H1 (cell line): ENCODE data around the gene PCNP. TPM values are rescaled to one million over a fixed set of nuclear protein-coding genes. Genes with fewer than 3 reads are reported as not detected.

Experiments
- CTCF ChIA-PET: fragments of 300-600 bp; sonication (Branson Sonifier 250); formaldehyde crosslinking; loops from one replicate; lab custom pipeline; 2021; ENCODE audit not compliant: partially characterized antibody; lab: Charles Lee
- POLR2A ChIA-PET: fragments of 300-600 bp; sonication (Branson Sonifier 250); formaldehyde crosslinking; loops from one replicate; lab custom pipeline; 2021; ENCODE audit warnings: inconsistent platforms; ENCODE audit not compliant: partially characterized antibody; lab: Charles Lee
- DNase-seq, 2 experiments: peaks; one replicate each; pipeline versions ENCODE4 v3.0.0 to v3.0.0-alpha.2; 2010 to 2022; ENCODE audit warnings: low spot score in 2 of 2, low read depth in 1 of 2, mixed read lengths in 1 of 2
- FAIRE-seq: peaks from 2 replicates; lab custom pipeline; 2011; peaks lifted over from hg19 to GRCh38; lab: Jason Lieb, UNC
- H2AFZ ChIP-seq: 2 replicates; pipeline ENCODE4 v1.8.1; 2012; ENCODE audit warnings: low read length, inconsistent platforms
- H2AK5ac ChIP-seq: 2 replicates; pipeline ENCODE4 v1.6.1; 2013; ENCODE audit warnings: low read depth, low read length
- H2BK120ac ChIP-seq: replicated peaks from 2 replicates; pipeline ENCODE3; 2013; ENCODE audit warnings: low read depth, low read length, inconsistent platforms
- H2BK12ac ChIP-seq: 2 replicates; pipeline ENCODE4 v1.6.1; 2013; ENCODE audit warnings: low read depth, low read length
- H2BK15ac ChIP-seq: 2 replicates; pipeline ENCODE4 v1.6.1; 2013; ENCODE audit warnings: low read length
- H2BK20ac ChIP-seq: 2 replicates; pipeline ENCODE4 v1.6.1; 2013; ENCODE audit warnings: low read length
- H2BK5ac ChIP-seq: 2 replicates; pipeline ENCODE4 v1.6.1; 2013; ENCODE audit warnings: low read depth, low read length
- H3K14ac ChIP-seq: 2 replicates; pipeline ENCODE4 v1.6.1; 2013; ENCODE audit warnings: inconsistent platforms; ENCODE audit not compliant: insufficient read length
- H3K18ac ChIP-seq: 2 replicates; pipeline ENCODE4 v1.6.1; 2013; ENCODE audit warnings: low read length; ENCODE audit errors: extremely low read depth
- H3K23ac ChIP-seq: 2 replicates; pipeline ENCODE4 v1.6.1; 2013; ENCODE audit warnings: inconsistent platforms; ENCODE audit not compliant: insufficient read length
- H3K23me2 ChIP-seq: 2 replicates; pipeline ENCODE4 v1.6.1; 2013; ENCODE audit warnings: low read depth, low read length
- H3K27ac ChIP-seq: 2 replicates; pipeline ENCODE4 v1.6.1; 2011; ENCODE audit warnings: low read depth, low read length, inconsistent platforms
- H3K27me3 ChIP-seq, 4 experiments: replicated peaks in 1 of 4; 1 replicate in 1 of 4; 2 replicates in 3 of 4; pipeline versions ENCODE4 v1.6.1 to v1.8.1; 2011 to 2013; ENCODE audit warnings: low read length in 3 of 4, mild to moderate bottlenecking in 3 of 4, inconsistent platforms in 2 of 4, mixed read lengths in 2 of 4, moderate library complexity in 1 of 4; ENCODE audit not compliant: control insufficient read depth in 3 of 4, insufficient read depth in 3 of 4; ENCODE audit errors: extremely low read depth in 1 of 4
- H3K36me3 ChIP-seq, 4 experiments: 2 replicates each; pipeline versions ENCODE4 v1.6.1 to v1.8.1; 2011 to 2013; ENCODE audit warnings: mild to moderate bottlenecking in 4 of 4, low read length in 3 of 4, moderate library complexity in 2 of 4, control low read depth in 1 of 4, inconsistent platforms in 1 of 4; ENCODE audit not compliant: insufficient read depth in 4 of 4, control insufficient read depth in 2 of 4
- H3K4ac ChIP-seq: replicated peaks from 2 replicates; pipeline ENCODE3; 2013; ENCODE audit warnings: low read length, low read depth, mixed read lengths, inconsistent platforms; ENCODE audit not compliant: insufficient read length
- H3K4me1 ChIP-seq, 4 experiments: replicated peaks in 1 of 4; 1 replicate in 1 of 4; 2 replicates in 3 of 4; pipeline versions ENCODE4 v1.6.1 to v1.8.1; 2011 to 2013; ENCODE audit warnings: low read length in 3 of 4, inconsistent platforms in 2 of 4, mixed read lengths in 1 of 4; ENCODE audit not compliant: insufficient read depth in 4 of 4, control insufficient read depth in 3 of 4
- H3K4me2 ChIP-seq, 2 experiments: 2 replicates each; pipeline versions ENCODE4 v1.6.1 to v1.8.1; 2011 to 2013; ENCODE audit warnings: low read depth in 2 of 2, low read length in 2 of 2, control low read depth in 1 of 2, inconsistent platforms in 1 of 2, mild to moderate bottlenecking in 1 of 2; ENCODE audit not compliant: insufficient read depth in 1 of 2
- H3K4me3 ChIP-seq, 4 experiments: fragments of 200-600, 300-600 bp in 1 of 4; sonication (generic), shearing (Covaris generic), sonication (Bioruptor Twin) in 1 of 4; 2 replicates each; pipeline versions ENCODE4 v1.5.1 to v1.8.1; 2011 to 2016; ENCODE audit warnings: low read length in 4 of 4, low read depth in 3 of 4, control low read depth in 2 of 4, inconsistent platforms in 2 of 4, mild to moderate bottlenecking in 2 of 4, mixed read lengths in 1 of 4, moderate library complexity in 1 of 4; ENCODE audit not compliant: insufficient read depth in 2 of 4; ENCODE audit errors: extremely low read depth in 1 of 4
- H3K56ac ChIP-seq: replicated peaks from 2 replicates; pipeline ENCODE3; 2013; ENCODE audit warnings: low read depth, mild to moderate bottlenecking, mixed read lengths, low read length, inconsistent platforms; ENCODE audit not compliant: insufficient read length
- H3K79me1 ChIP-seq: 2 replicates; pipeline ENCODE4 v1.6.1; 2013; ENCODE audit warnings: low read depth, low read length, control low read depth
- H3K79me2 ChIP-seq, 2 experiments: 2 replicates each; pipeline versions ENCODE4 v1.6.1 to v1.8.1; 2012 to 2013; ENCODE audit warnings: low read length in 2 of 2, mild to moderate bottlenecking in 2 of 2, inconsistent platforms in 1 of 2; ENCODE audit not compliant: insufficient read depth in 2 of 2, control insufficient read depth in 1 of 2
- H3K9ac ChIP-seq, 4 experiments: replicated peaks in 1 of 4; 1 replicate in 1 of 4; 2 replicates in 3 of 4; pipeline versions ENCODE4 v1.6.1 to v1.8.1; 2011 to 2013; ENCODE audit warnings: low read depth in 3 of 4, low read length in 3 of 4, control low read depth in 2 of 4, mild to moderate bottlenecking in 2 of 4, moderate library complexity in 2 of 4, inconsistent platforms in 1 of 4; ENCODE audit errors: extremely low read depth in 1 of 4
- H3K9me3 ChIP-seq, 2 experiments: 2 replicates each; pipeline versions ENCODE4 v1.6.1 to v1.8.1; 2012 to 2013; ENCODE audit warnings: mild to moderate bottlenecking in 2 of 2, moderate library complexity in 2 of 2, control low read depth in 1 of 2, inconsistent platforms in 1 of 2, low read depth in 1 of 2, low read length in 1 of 2, mixed read lengths in 1 of 2; ENCODE audit not compliant: insufficient read depth in 2 of 2
- H4K20me1 ChIP-seq, 2 experiments: replicated peaks in 1 of 2; 2 replicates each; pipeline versions ENCODE3 to v1.8.1; 2011 to 2013; ENCODE audit warnings: inconsistent platforms in 2 of 2, low read length in 2 of 2, mild to moderate bottlenecking in 1 of 2; ENCODE audit not compliant: insufficient read depth in 2 of 2, control insufficient read depth in 1 of 2
- H4K5ac ChIP-seq: 2 replicates; pipeline ENCODE4 v1.6.1; 2013; ENCODE audit warnings: low read length, low read depth, mixed read lengths, inconsistent platforms; ENCODE audit not compliant: insufficient read length
- H4K8ac ChIP-seq: 2 replicates; pipeline ENCODE4 v1.8.0; 2013; ENCODE audit warnings: mild to moderate bottlenecking, moderate library complexity, low read length, inconsistent platforms; ENCODE audit not compliant: insufficient read depth; ENCODE audit errors: extremely low read depth
- H4K91ac ChIP-seq: replicated peaks from 2 replicates; pipeline ENCODE3; 2013; ENCODE audit warnings: low read length, mixed read lengths, inconsistent platforms; ENCODE audit not compliant: insufficient read length
- FOSL1 ChIP-seq: IDR thresholded peaks from 2 replicates; pipeline ENCODE4 v1.6.1; 2011; ENCODE audit warnings: mild to moderate bottlenecking, low read depth, low read length, moderate library complexity; ENCODE audit not compliant: insufficient read depth
- WGBS, 2 experiments: shearing (Covaris generic) in 1 of 2; methylation state at CpG; one replicate each; pipeline versions ENCODE4 v1.1.6 to v1.1.7; 2013 to 2015; ENCODE audit warnings: low lambda C conversion rate in 2 of 2, mixed read lengths in 2 of 2, inconsistent platforms in 1 of 2, low coverage in 1 of 2, missing lambda C conversion rate in 1 of 2; ENCODE audit not compliant: insufficient replicate concordance in 2 of 2, insufficient coverage in 1 of 2, insufficient read length in 1 of 2; ENCODE audit errors: extremely low coverage in 1 of 2, missing lambda C conversion rate in 1 of 2; 5-methylcytosine and 5-hydroxymethylcytosine counted together
- polyA plus RNA-seq, 7 experiments: library from polyadenylated mRNA; depleted of rRNA in 3 of 7; stranded (reverse) in 5 of 7; unstranded in 2 of 7; fragments of >200 nt in 5 of 7; fragments of 200-250 nt in 2 of 7; gene quantifications; 1 replicate in 5 of 7; 2 replicates in 1 of 7; 4 replicates in 1 of 7; pipeline versions ENCODE4 v1.2.1 to v1.2.3, GENCODE V29; 2011 to 2013; ENCODE audit warnings: missing spikeins in 2 of 7, mixed read lengths in 2 of 7
- total RNA-seq: library from RNA; stranded (reverse); fragmentation: NEBNext Ultra II Directional; extraction: Animal tissue kit (Norgen Biotek cat#: 25700); gene quantifications from 2 replicates; pipeline ENCODE4 v1.2.1, GENCODE V29; 2021

PCNP gene
- total and polyA plus RNA-seq, 2 of the 8 experiments (the other 6 are each of a cell fraction or from before 2014, with no cell fraction given), result 29.1 to 192 TPM

DNA sequence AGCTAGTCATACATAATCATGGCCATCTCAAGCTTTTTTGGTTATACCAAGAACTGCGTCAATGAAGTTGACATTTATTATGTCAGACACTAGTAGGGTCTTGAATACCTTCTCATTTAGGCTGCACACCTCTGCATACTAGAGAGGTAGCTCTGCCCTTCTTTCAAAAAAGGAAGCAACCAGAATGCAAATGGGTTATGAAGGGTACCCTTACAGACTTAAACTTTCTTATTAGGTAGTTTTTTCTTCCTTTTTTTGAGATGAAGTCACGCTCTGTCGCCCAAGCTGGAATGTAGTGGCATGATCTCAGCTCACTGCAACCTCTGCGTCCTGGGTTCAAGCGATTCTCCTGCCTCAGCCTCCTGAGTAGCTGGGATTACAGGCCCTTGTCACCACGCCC is 3.3 kb downstream of the PCNP start:
- H2BK12ac ChIP-seq, result no peak overlapping the region
- H3K14ac ChIP-seq, result no peak overlapping the region
- H3K27me3 ChIP-seq, result no peaks in the 10 kb centered on the region
- H2BK20ac ChIP-seq, result no peak overlapping the region
- no peak overlapping the region for H3K18ac ChIP-seq
- H3K4ac ChIP-seq, result no peak overlapping the region
- H3K4me3 ChIP-seq, result no peak overlapping the region
- H3K4me1 ChIP-seq, result peaks cover 0 to 3% (median 0%) of the 10 kb centered on the region in 4 experiments; a peak in 2 of 7 replicates
- H4K20me1 ChIP-seq, result peaks cover 0 to 2% of the 10 kb centered on the region in 2 experiments
- H2AK5ac ChIP-seq, result no peak overlapping the region
- ChIA-PET POLR2A (interaction anchor here (1.2 to 5.2 kb wide), 3 partner anchors 12 to 1176 kb away, joined by 3 to 53 read pairs (median 4); partner anchors contain the start of genes LNP1, TOMM70 and ZBTB11), CTCF (interaction anchor here (0.9 to 1.0 kb wide), 2 partner anchors 8 to 61 kb away, joined by 3 to 4 read pairs; no protein-coding TSS in a partner anchor)
- FAIRE-seq (no peak), DNase-seq (no peak)
- H3K23me2 ChIP-seq, result peaks cover 4% of the 10 kb centered on the region
- H2BK15ac ChIP-seq, result no peak overlapping the region
- H3K56ac ChIP-seq, result no peak overlapping the region
- 82% methylated on average over 6 of the region's 6 CpGs; no CpG with 5 or more reads in 1 of the 2 experiments for WGBS, 2 experiments
- H2AFZ ChIP-seq, result no peak overlapping the region
- no peaks in the 10 kb centered on the region for H3K79me1 ChIP-seq
- H4K8ac ChIP-seq, result no peak overlapping the region
- peaks cover 3 to 31% (median 8%) of the 10 kb centered on the region in 4 experiments; a peak in 5 of 8 replicates for H3K36me3 ChIP-seq
- no peak overlapping the region for H3K27ac ChIP-seq
- H3K4me2 ChIP-seq, result no peak overlapping the region
- H4K5ac ChIP-seq, result no peak overlapping the region
- no peak overlapping the region for H4K91ac ChIP-seq
- no peak overlapping the region for H3K23ac ChIP-seq
- H3K9ac ChIP-seq, result no peak overlapping the region
- no peak overlapping the region for H2BK5ac ChIP-seq
- H3K79me2 ChIP-seq, result peaks cover 6 to 74% of the 10 kb centered on the region in 2 experiments
- no peaks in the 10 kb centered on the region for H3K9me3 ChIP-seq
- H2BK120ac ChIP-seq, result no peak overlapping the region
- no peak for TF ChIP-seq FOSL1
